HG03460 (cell line): ENCODE measurements around the gene GRAMD2B.
A peak's percentile ranks its signal among the peaks of the same experiment; 100 is the strongest.
"Not testable (repeated sequence)": the region's sequence is repeated elsewhere in the genome, so short reads cannot be mapped to it uniquely, and the experiment has no call there.

Experiments used
- ATAC-seq: cut with Tn5 transposase; IDR thresholded peaks from one replicate; pipeline ENCODE4 v1.9.1; 2021; ENCODE audit not compliant: unreplicated experiment

Gene GRAMD2B, protein sequence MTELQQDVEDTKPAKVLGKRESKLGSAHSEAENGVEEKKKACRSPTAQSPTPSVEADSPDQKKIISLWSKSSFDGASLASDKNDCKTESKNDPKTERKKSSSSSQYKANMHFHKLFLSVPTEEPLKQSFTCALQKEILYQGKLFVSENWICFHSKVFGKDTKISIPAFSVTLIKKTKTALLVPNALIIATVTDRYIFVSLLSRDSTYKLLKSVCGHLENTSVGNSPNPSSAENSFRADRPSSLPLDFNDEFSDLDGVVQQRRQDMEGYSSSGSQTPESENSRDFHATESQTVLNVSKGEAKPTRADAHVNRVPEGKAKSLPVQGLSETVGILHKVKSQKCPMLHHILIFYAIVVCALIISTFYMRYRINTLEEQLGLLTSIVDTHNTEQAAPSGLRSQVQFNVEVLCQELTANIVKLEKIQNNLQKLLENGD

GRCh38 chr5:126422994-126423788, at the start of gene GRAMD2B:
TSS of gene GRAMD2B (plus strand) at chr5:126423409. CDS start at chr5:126423607, 198 bp downstream.
- ATAC-seq, result peak; percentile 91

GRCh38 chr5:126374109-126374416, 49.1 kb upstream of the GRAMD2B start:
- ATAC-seq, result no peak

DNA sequence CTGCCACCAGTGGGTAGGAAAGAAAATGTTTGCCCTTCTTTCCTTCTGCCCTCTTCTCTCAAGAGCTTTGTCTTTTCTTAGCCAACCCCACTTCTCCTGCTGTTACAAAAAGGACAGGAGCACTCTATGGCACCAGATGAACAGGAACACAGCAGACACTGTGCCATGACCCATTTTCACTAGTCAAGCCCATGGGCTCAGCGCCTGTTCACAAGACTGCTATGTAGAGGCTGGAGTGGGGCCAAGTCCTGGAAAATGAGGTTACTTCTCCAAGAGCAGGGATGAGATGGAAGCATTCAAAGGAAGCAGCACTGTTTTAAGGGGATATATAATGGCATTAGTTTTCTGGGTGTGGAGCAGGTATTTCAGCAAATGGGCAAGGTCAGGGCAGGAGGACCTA, 46.8 kb upstream of the GRAMD2B start:
- ATAC-seq, result no peak

DNA sequence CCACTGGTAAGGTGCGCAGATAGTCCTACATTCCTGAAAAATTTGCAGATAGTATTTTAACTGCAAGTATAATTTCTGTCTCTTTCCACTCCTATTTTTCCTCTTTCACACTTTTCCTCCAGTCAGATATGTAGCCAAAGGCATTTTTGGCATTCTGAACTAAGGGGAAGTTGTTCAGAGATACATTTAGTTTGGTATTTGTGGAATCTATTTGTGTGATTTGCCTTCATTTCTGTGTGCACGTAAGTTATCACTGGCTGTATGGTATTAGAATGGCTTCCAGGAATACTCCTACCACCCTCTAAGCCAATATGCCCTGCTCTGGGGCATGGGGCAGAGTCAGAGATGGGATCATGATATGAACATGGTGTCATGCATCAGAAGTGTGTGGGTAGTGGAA, 45.8 kb upstream of the GRAMD2B start:
- no peak for ATAC-seq

GRCh38 chr5:126380316-126380715, 42.9 kb upstream of the GRAMD2B start:
- ATAC-seq, result not testable (repeated sequence)

- ATAC-seq, result no peak
Observed at GRCh38 chr5:126383246-126383645, 40.0 kb upstream of the GRAMD2B start.

DNA sequence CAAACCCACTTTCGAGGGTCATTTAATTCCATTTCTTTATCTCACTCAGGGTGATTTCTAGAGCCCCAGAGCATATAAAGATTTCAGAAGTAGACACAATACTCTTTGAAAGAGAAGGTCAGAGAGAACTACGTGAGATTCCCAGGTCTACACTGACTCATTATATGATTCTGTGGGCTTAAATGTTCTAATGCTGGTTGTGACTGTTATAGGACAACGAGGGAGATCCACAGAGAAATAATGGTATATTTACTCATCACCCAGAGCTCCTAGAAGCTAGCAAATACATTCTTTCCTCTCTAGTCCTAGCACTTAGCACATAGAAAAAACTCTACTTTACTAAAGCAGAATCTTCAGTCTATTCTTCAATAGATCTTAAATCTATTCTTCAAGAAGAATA, 39.4 kb upstream of the GRAMD2B start:
- ATAC-seq, result no peak

DNA sequence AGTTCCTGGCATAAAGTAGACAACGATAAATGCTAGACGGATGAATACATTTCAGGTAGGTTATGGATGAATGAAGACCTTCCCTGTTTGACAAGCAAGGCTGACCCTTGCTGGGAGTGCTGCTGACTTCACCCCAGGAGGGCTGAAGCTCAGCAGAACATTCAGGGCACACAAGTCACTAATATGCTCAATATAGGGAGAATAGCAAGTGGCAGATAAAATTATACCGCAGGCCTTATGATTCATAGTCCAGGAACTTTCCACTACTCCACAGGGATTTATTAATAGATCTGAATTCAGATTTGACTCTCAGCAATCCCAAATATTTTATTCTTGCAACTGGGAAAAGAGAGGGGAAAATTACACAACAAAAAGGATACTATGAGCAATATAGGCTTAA, 38.2 kb upstream of the GRAMD2B start:
- no peak for ATAC-seq

GRCh38 chr5:126385524-126386502, 37.4 kb upstream of the GRAMD2B start:
- no peak for ATAC-seq

- ATAC-seq, result no peak
Observed at GRCh38 chr5:126389179-126389578, 34.0 kb upstream of the GRAMD2B start.

GRCh38 chr5:126390051-126390450, 33.2 kb upstream of the GRAMD2B start:
- ATAC-seq, result no peak

DNA sequence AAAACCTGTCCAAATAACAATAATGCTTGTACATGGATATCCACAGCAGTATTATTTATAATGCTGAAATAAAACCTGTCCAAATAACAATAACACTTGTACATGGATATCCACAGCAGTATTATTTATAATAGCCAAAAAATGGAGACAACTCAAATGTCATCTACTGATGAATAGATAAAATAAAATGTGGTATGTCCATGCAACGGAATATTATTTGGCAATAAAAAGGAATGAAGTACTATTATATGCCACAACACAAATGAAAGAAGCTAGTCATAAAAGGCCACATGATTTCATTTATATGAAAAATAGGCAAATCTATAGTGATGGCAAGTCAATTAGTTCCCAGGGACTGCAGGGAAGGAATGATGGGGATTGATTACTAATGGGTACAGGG, 31.8 kb upstream of the GRAMD2B start:
- no peak for ATAC-seq

GRCh38 chr5:126394211-126394788, 28.9 kb upstream of the GRAMD2B start:
- no peak for ATAC-seq

DNA sequence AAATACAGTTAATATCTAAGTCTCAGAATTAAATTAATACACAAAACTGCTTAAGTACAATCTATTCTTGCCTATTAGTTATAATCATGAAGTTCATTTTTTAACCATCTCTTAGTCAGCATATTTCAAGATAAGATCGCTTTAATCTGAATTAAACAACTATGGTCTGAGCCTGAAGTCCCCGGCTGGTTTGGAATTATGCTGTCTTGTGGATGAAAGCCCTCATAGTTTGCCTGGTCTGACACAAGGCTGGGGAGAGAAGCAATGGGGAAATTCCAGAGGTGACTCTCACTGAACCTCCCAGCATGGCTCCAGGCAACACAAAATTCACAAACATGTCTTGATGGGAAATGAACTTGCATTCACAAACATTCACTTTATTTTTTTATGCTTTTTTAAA, 28.0 kb upstream of the GRAMD2B start:
- no peak for ATAC-seq

GRCh38 chr5:126395605-126396004, 27.6 kb upstream of the GRAMD2B start:
- ATAC-seq, result no peak

DNA sequence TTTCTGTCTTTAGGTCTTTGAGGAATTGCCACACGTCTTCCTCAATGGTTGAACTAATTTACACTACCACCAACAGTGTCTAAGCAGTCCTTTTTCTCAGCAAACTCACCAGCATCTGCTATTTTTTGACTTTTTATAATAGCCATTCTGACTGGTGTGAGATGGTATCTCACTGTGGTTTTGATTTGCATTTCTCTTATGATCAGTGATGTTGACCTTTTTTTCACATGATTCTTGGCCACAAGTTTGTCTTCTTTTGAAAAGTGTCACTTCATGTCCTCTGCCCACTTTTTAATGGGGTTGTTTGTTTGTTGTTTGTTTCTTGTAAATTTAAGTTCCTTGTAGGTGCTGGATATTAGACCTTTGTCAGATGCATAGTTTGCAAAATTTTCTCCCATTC, 26.5 kb upstream of the GRAMD2B start:
- ATAC-seq, result peak; percentile 50

DNA sequence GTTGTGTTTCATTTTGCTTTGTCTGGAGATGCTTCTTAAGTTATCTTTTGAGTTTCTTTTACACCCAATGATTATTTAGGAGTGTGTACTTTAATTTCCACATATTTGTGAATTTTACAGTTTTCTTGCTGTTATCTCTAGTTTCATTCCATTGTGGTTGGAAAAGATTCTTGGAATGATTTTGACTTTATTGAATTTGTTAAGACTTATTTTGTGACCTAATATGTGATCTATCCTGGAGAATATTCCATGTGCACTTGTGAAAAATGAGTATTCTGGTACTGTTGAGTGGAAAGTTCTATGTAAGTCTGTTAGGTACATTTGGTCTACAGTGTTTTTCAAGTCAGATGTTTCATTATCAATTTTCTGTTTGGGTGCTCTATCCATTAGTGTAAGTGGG, 24.4 kb upstream of the GRAMD2B start:
- ATAC-seq, result no peak

GRCh38 chr5:126400621-126401251, 22.5 kb upstream of the GRAMD2B start:
- no peak for ATAC-seq

DNA sequence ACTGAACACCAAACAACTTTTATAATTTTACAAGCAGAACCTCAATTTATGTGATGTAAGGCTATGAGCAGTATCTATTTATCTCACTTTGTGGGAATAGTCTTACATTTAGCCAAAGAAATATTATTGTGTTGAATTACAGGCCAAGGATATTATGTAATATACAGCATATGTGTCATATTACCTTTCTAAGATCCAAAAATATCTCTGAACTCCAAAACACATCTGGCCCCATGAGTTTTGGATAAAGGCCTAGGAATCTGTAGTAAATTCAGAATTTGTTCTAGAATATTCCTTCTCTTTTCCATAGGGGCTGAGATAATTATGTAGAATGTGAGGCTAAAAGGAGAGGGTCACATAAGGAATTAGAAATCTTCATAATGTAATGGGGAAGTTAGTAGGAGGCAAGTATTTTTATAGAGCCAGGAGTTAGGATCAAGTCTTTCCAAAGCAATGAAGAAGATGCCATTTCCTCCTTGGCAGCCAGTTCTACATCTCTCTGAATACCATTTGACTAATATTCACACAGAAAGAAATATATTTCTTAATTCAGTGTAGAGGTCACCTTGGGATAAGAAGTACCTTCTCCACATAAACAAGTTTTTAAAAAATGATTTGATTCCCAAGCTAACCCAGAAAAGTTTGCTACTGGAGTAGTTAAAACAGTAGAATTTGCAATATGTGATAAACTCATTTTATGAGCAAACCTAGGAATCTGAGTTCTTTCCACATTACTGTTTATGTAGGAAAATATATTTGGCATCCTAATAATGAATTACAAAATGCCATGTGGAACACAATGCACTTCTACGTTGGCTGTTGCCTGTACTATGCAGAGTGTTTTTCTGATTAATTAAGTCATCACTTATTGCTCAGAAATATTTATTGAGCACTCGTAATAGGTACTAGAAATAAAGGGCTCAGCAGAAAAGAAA, 20.3 kb upstream of the GRAMD2B start:
- ATAC-seq, result no peak
